A673 (cell line): ENCODE measurements around the gene PAQR7. TPM values are rescaled to one million over a fixed set of nuclear protein-coding genes. Genes with fewer than 3 reads are reported as not detected.
A peak's percentile ranks its signal among the peaks of the same experiment; 100 is the strongest.

Experiments
- BruUV-seq: library from RNA; stranded (reverse); fragments of 400-500 nt; replicated peaks from 2 replicates; lab custom pipeline; 2021; lab: Mats Ljungman, UMichigan
- CTCF ChIA-PET: fragments of 300-600 bp; sonication (Branson Sonifier 250); formaldehyde crosslinking; loops from one replicate; lab custom pipeline; 2022; ENCODE audit warnings: antibody characterized with exemption; lab: Charles Lee
- POLR2A ChIA-PET: fragments of 300-600 bp; sonication (Branson Sonifier 250); formaldehyde crosslinking; loops from one replicate; lab custom pipeline; 2022; ENCODE audit warnings: antibody characterized with exemption; ENCODE audit not compliant: low non-redundant PET; lab: Charles Lee
- DNase-seq: peaks from one replicate; pipeline ENCODE4 v3.0.0-alpha.2; 2015; ENCODE audit warnings: low spot score
- H3K27ac ChIP-seq: fragments of 200-600 bp; sonication (generic); 2 replicates; pipeline ENCODE4 v1.5.1; 2016; ENCODE audit warnings: mixed run types, low read depth, mild to moderate bottlenecking, mixed read lengths, antibody characterized with exemption, low read length; ENCODE audit not compliant: poor library complexity, severe bottlenecking
- H3K27me3 ChIP-seq: fragments of 200-600 bp; sonication (generic); replicated peaks from 2 replicates; pipeline ENCODE4 v1.6.1; 2017; ENCODE audit warnings: mixed run types, low read depth, mild to moderate bottlenecking, mixed read lengths, antibody characterized with exemption, low read length; ENCODE audit not compliant: insufficient read depth, poor library complexity
- H3K36me3 ChIP-seq: fragments of 200-600 bp; sonication (generic); 2 replicates; pipeline ENCODE4 v1.6.1; 2016; ENCODE audit warnings: mixed run types, mild to moderate bottlenecking, mixed read lengths, antibody characterized with exemption, low read length; ENCODE audit not compliant: insufficient read depth, poor library complexity, severe bottlenecking
- H3K4me1 ChIP-seq: fragments of 200-600 bp; sonication (generic); 2 replicates; pipeline ENCODE4 v1.6.1; 2017; ENCODE audit warnings: mixed run types, mild to moderate bottlenecking, mixed read lengths, antibody characterized with exemption, low read length; ENCODE audit not compliant: insufficient read depth, poor library complexity, severe bottlenecking
- H3K4me3 ChIP-seq: fragments of 200-600 bp; sonication (generic); 2 replicates; pipeline ENCODE4 v1.5.1; 2016; ENCODE audit warnings: low read depth, mixed run types, mild to moderate bottlenecking, mixed read lengths, low read length; ENCODE audit not compliant: poor library complexity, severe bottlenecking
- H3K9me3 ChIP-seq: fragments of 200-600 bp; sonication (generic); 2 replicates; pipeline ENCODE4 v1.6.1; 2016; ENCODE audit warnings: mixed run types, low read depth, mild to moderate bottlenecking, mixed read lengths, antibody characterized with exemption, low read length; ENCODE audit not compliant: poor library complexity, severe bottlenecking
- CTCF ChIP-seq: fragments of 300-800, 200-600 bp; sonication (generic); conservative IDR thresholded peaks from 2 replicates; pipeline ENCODE4 v1.5.1; 2017; ENCODE audit warnings: low read depth, mild to moderate bottlenecking, antibody characterized with exemption, low read length, moderate library complexity, mixed read lengths
- EZH2 ChIP-seq: fragments of 200-600 bp; sonication (generic); IDR thresholded peaks from 2 replicates; pipeline ENCODE4 v1.6.1; 2017; ENCODE audit warnings: borderline replicate concordance, low read depth, mild to moderate bottlenecking, mixed read lengths, antibody characterized with exemption, low read length; ENCODE audit not compliant: poor library complexity, severe bottlenecking
- intact Hi-C: fragments of 100-400 bp; cut with micrococcal nuclease; formaldehyde crosslinking; loops from one replicate; pipeline ENCODE4 v1.10.0; 2022; ENCODE audit not compliant: unreplicated experiment
- total RNA-seq: library from RNA; stranded (reverse); gene quantifications from 2 replicates; pipeline ENCODE4 v1.2.3, GENCODE V29; 2021

Gene PAQR7
- total RNA-seq, 1 experiment from 2014 or later, result 2.9 TPM

- DNase-seq, result no peak
- intact Hi-C loops, result no loop called here
- ChIA-PET POLR2A (no interaction called here), CTCF (no interaction called here)
- Histone ChIP-seq H3K4me3 (no peak overlapping the region), H3K27ac (peak overlapping the region; percentile 88), H3K27me3 (no peaks in the 10 kb centered on the region), H3K9me3 (no peaks in the 10 kb centered on the region), H3K36me3 (no peaks in the 10 kb centered on the region), H3K4me1 (no peaks in the 10 kb centered on the region)
- BruUV-seq, result no TSS peak
- TF ChIP-seq EZH2, result no peak
- 0 out of 2 replicates have a peak, but pooled peaks have one; percentile 13 for TF ChIP-seq CTCF
These were observed 57.5 kb downstream of the PAQR7 start for GRCh38 chr1:25817840-25818501.

GRCh38 chr1:25816112-25816718 is 59.3 kb downstream of the PAQR7 start:
- TSS peak; percentile 3 for BruUV-seq
- Histone ChIP-seq H3K27me3 (no peaks in the 10 kb centered on the region), H3K9me3 (no peaks in the 10 kb centered on the region), H3K27ac (no peak overlapping the region), H3K4me3 (no peak overlapping the region), H3K4me1 (no peaks in the 10 kb centered on the region), H3K36me3 (no peaks in the 10 kb centered on the region)
- CTCF ChIA-PET, result interaction anchor here (0.5 kb wide), 1 partner anchor 295 kb away, joined by 4 read pairs; no protein-coding TSS in a partner anchor
- intact Hi-C loops, result no loop called here
- TF ChIP-seq CTCF (no peak), EZH2 (no peak)
- no peak for DNase-seq
- POLR2A ChIA-PET, result interaction anchor here (0.5 kb wide), 1 partner anchor 197 kb away, joined by 4 read pairs; no protein-coding TSS in a partner anchor

- Histone ChIP-seq H3K4me3 (no peak overlapping the region), H3K4me1 (no peaks in the 10 kb centered on the region), H3K36me3 (no peaks in the 10 kb centered on the region), H3K9me3 (no peaks in the 10 kb centered on the region), H3K27ac (no peak overlapping the region), H3K27me3 (no peaks in the 10 kb centered on the region)
- ChIA-PET POLR2A (interaction anchor here (0.5 kb wide), 1 partner anchor 198 kb away, joined by 4 read pairs; no protein-coding TSS in a partner anchor), CTCF (interaction anchor here (0.5 to 0.7 kb wide), 2 partner anchors 222 to 294 kb away, joined by 3 to 4 read pairs; no protein-coding TSS in a partner anchor)
- intact Hi-C loops, result no loop called here
- BruUV-seq, result no TSS peak
- DNase-seq, result no peak
- TF ChIP-seq CTCF (no peak), EZH2 (no peak)
These were observed 60.0 kb downstream of the PAQR7 start for GRCh38 chr1:25815208-25816111.
